Glutamatergic neuron (in vitro differentiated cells): ENCODE results near the gene ATP11B. TPM values are rescaled to one million over a fixed set of nuclear protein-coding genes. Genes with fewer than 3 reads are reported as not detected.

ENCODE experiments used
- DNase-seq: peaks from one replicate; pipeline ENCODE4 v3.0.0; 2022
- H3K27ac Mint-ChIP-seq: one replicate; pipeline ENCODE4 v1.8.0; 2020; ENCODE audit warnings: mild to moderate bottlenecking, mixed read lengths, inconsistent platforms; ENCODE audit not compliant: unreplicated experiment
- H3K27me3 Mint-ChIP-seq: one replicate; pipeline ENCODE4 v1.8.0; 2020; ENCODE audit warnings: mild to moderate bottlenecking, moderate library complexity, mixed read lengths, inconsistent platforms; ENCODE audit not compliant: unreplicated experiment
- H3K36me3 Mint-ChIP-seq: one replicate; pipeline ENCODE4 v1.8.0; 2020; ENCODE audit warnings: mild to moderate bottlenecking, mixed read lengths, inconsistent platforms; ENCODE audit not compliant: unreplicated experiment
- H3K4me1 Mint-ChIP-seq: one replicate; pipeline ENCODE4 v1.8.0; 2020; ENCODE audit warnings: mild to moderate bottlenecking, low read depth, mixed read lengths, inconsistent platforms; ENCODE audit not compliant: unreplicated experiment
- H3K4me3 Mint-ChIP-seq: one replicate; pipeline ENCODE4 v1.8.0; 2020; ENCODE audit warnings: mild to moderate bottlenecking, mixed read lengths, inconsistent platforms; ENCODE audit not compliant: unreplicated experiment
- H3K9me3 Mint-ChIP-seq: one replicate; pipeline ENCODE4 v1.8.0; 2020; ENCODE audit warnings: mild to moderate bottlenecking, moderate library complexity, mixed read lengths, inconsistent platforms; ENCODE audit not compliant: unreplicated experiment
- CTCF ChIP-seq: fragments of 200-600 bp; sonication (generic); IDR thresholded peaks from one replicate; pipeline ENCODE4 v1.5.0; 2021; ENCODE audit not compliant: partially characterized antibody, unreplicated experiment
- total RNA-seq: library from RNA; stranded (reverse); fragmentation: NEBNext Ultra II Directional; extraction: Animal tissue kit (Norgen Biotek cat#: 25700); gene quantifications from one replicate; pipeline ENCODE4 v1.2.1, GENCODE V29; 2021; ENCODE audit not compliant: unreplicated experiment

The ATP11B gene
- total RNA-seq, 1 donor from 2014 or later, result 36.2 TPM

- no peaks in the 10 kb centered on the region for H3K36me3 Mint-ChIP-seq
- no peak overlapping the region for H3K4me3 Mint-ChIP-seq
- no peak for DNase-seq
- H3K27me3 Mint-ChIP-seq, result peaks cover 2% of the 10 kb centered on the region
- TF ChIP-seq CTCF, result no peak
- H3K27ac Mint-ChIP-seq, result no peak overlapping the region
- H3K9me3 Mint-ChIP-seq, result peaks cover 2% of the 10 kb centered on the region
- peaks cover 2% of the 10 kb centered on the region for H3K4me1 Mint-ChIP-seq
Observed at GRCh38 chr3:182954553-182955235, 161.4 kb downstream of the ATP11B start.

GRCh38 chr3:182957226-182957625 is 163.9 kb downstream of the ATP11B start:
- Mint-ChIP-seq H3K9me3 (no peaks in the 10 kb centered on the region), H3K4me1 (peaks cover 4% of the 10 kb centered on the region), H3K27ac (no peak overlapping the region), H3K36me3 (no peaks in the 10 kb centered on the region), H3K4me3 (no peak overlapping the region), H3K27me3 (peaks cover 2% of the 10 kb centered on the region)
- DNase-seq, result no peak
- no peak for TF ChIP-seq CTCF

GRCh38 chr3:182957676-182958266 is 164.5 kb downstream of the ATP11B start:
- H3K27ac Mint-ChIP-seq, result no peak overlapping the region
- no peaks in the 10 kb centered on the region for H3K36me3 Mint-ChIP-seq
- no peak for TF ChIP-seq CTCF

GRCh38 chr3:182959474-182960350 is 166.4 kb downstream of the ATP11B start:
- H3K9me3 Mint-ChIP-seq, result no peaks in the 10 kb centered on the region
- peaks cover 2% of the 10 kb centered on the region for H3K27me3 Mint-ChIP-seq
- H3K4me3 Mint-ChIP-seq, result no peak overlapping the region
- peaks cover 4% of the 10 kb centered on the region for H3K4me1 Mint-ChIP-seq
- no peak overlapping the region for H3K27ac Mint-ChIP-seq
- TF ChIP-seq CTCF, result no peak
- no peak for DNase-seq
- no peaks in the 10 kb centered on the region for H3K36me3 Mint-ChIP-seq

More at GRCh38 chr3:182957676-182958266, 164.5 kb downstream of the ATP11B start:
- DNase-seq, result no peak
- Mint-ChIP-seq H3K27me3 (peaks cover 2% of the 10 kb centered on the region), H3K4me1 (peaks cover 4% of the 10 kb centered on the region), H3K4me3 (no peak overlapping the region), H3K9me3 (no peaks in the 10 kb centered on the region)
